SK-N-SH (cell line): ENCODE data around the gene SIM1. TPM values are rescaled to one million over a fixed set of nuclear protein-coding genes. Genes with fewer than 3 reads are reported as not detected.

Experiments
- CTCF ChIA-PET: fragments of 300-600, 350-600 bp; formaldehyde crosslinking; extraction: SDS; loops from one replicate; lab custom pipeline; 2021; lab: Yijun Ruan, JAX
- POLR2A ChIA-PET: fragments of 350-600 bp; sonication (Branson Sonifier 250); formaldehyde crosslinking; extraction: SDS; loops from one replicate; lab custom pipeline; 2020; ENCODE audit warnings: antibody characterized with exemption, inconsistent platforms; lab: Yijun Ruan, JAX
- DNase-seq: peaks from one replicate; pipeline ENCODE4 v3.0.0; 2012
- H2AFZ ChIP-seq: fragments of 200-600 bp; sonication (generic); 2 replicates; pipeline ENCODE4 v1.8.1; 2016; ENCODE audit warnings: antibody characterized with exemption, mild to moderate bottlenecking, low read depth
- H3F3A ChIP-seq: fragments of 200-600 bp; sonication (generic); replicated peaks from 2 replicates; pipeline ENCODE3; 2016; ENCODE audit warnings: antibody characterized with exemption, mild to moderate bottlenecking; ENCODE audit not compliant: insufficient read depth
- H3K27ac ChIP-seq, 2 experiments: fragments of 200-500 bp in 1 of 2; fragments of 200-600 bp in 1 of 2; sonication (Bioruptor generic) in 1 of 2; sonication (generic), shearing (Covaris generic) in 1 of 2; 2 replicates each; pipeline versions ENCODE4 v1.5.1 to v1.6.1; 2014 to 2016; ENCODE audit warnings: low read depth in 2 of 2, inconsistent platforms in 1 of 2, low read length in 1 of 2, mild to moderate bottlenecking in 1 of 2, mixed read lengths in 1 of 2
- H3K27me3 ChIP-seq: fragments of 200-600 bp; sonication (generic), shearing (Covaris generic); 2 replicates; pipeline ENCODE4 v1.6.1; 2016; ENCODE audit warnings: mixed run types; ENCODE audit not compliant: insufficient read depth
- H3K36me3 ChIP-seq, 2 experiments: fragments of 200-500 bp in 1 of 2; fragments of 200-600 bp in 1 of 2; sonication (Bioruptor generic) in 1 of 2; sonication (generic) in 1 of 2; replicated peaks in 1 of 2; 2 replicates each; pipeline versions ENCODE3 to v1.5.1; 2014 to 2016; ENCODE audit warnings: low read length in 1 of 2, mild to moderate bottlenecking in 1 of 2; ENCODE audit not compliant: insufficient read depth in 2 of 2, control insufficient read depth in 1 of 2
- H3K4me1 ChIP-seq, 2 experiments: fragments of 200-500 bp in 1 of 2; fragments of 200-600 bp in 1 of 2; sonication (Bioruptor generic) in 1 of 2; sonication (generic), shearing (Covaris generic) in 1 of 2; 2 replicates each; pipeline versions ENCODE4 v1.5.1 to v1.6.1; 2014 to 2016; ENCODE audit warnings: low read depth in 1 of 2, low read length in 1 of 2, mixed run types in 1 of 2; ENCODE audit not compliant: insufficient read depth in 2 of 2, control insufficient read depth in 1 of 2
- H3K4me2 ChIP-seq: fragments of 200-600 bp; sonication (generic), shearing (Covaris generic); 2 replicates; pipeline ENCODE4 v1.6.1; 2017; ENCODE audit warnings: mixed run types
- H3K4me3 ChIP-seq, 2 experiments: fragments of 200-500 bp in 1 of 2; fragments of 200-600 bp in 1 of 2; sonication (Bioruptor generic) in 1 of 2; sonication (generic), shearing (Covaris generic) in 1 of 2; 2 replicates each; pipeline versions ENCODE4 v1.5.1 to v1.8.1; 2014 to 2016; ENCODE audit warnings: low read depth in 2 of 2, inconsistent platforms in 1 of 2, low read length in 1 of 2, mild to moderate bottlenecking in 1 of 2, mixed read lengths in 1 of 2, moderate library complexity in 1 of 2
- H3K79me2 ChIP-seq: fragments of 200-600 bp; sonication (generic); 2 replicates; pipeline ENCODE4 v1.8.1; 2017; ENCODE audit warnings: mild to moderate bottlenecking; ENCODE audit not compliant: insufficient read depth
- H3K9ac ChIP-seq: fragments of 200-600 bp; sonication (generic); 2 replicates; pipeline ENCODE4 v1.6.1; 2017; ENCODE audit warnings: mixed run types
- H3K9me2 ChIP-seq: fragments of 200-600 bp; sonication (generic); 2 replicates; pipeline ENCODE4 v1.6.1; 2017; ENCODE audit warnings: mixed run types
- H3K9me3 ChIP-seq: fragments of 200-600 bp; sonication (generic); 2 replicates; pipeline ENCODE4 v1.6.1; 2017; ENCODE audit warnings: mixed run types, mild to moderate bottlenecking, moderate library complexity
- H4K20me1 ChIP-seq: fragments of 200-600 bp; sonication (generic); 2 replicates; pipeline ENCODE4 v1.6.1; 2017; ENCODE audit warnings: mild to moderate bottlenecking, mixed run types; ENCODE audit not compliant: insufficient read depth
- FOXM1 ChIP-seq: IDR thresholded peaks from 2 replicates; pipeline ENCODE4 v1.4.0; 2012; ENCODE audit warnings: low read depth, mild to moderate bottlenecking
- IRF3 ChIP-seq: fragments of 150-350 bp; IDR thresholded peaks from 2 replicates; pipeline ENCODE4 v1.6.1; 2016; ENCODE audit warnings: mild to moderate bottlenecking, low read depth, low read length
- MEF2A ChIP-seq: IDR thresholded peaks from 2 replicates; pipeline ENCODE4 v1.4.0; 2012; ENCODE audit warnings: low read depth, borderline replicate concordance
- MXI1 ChIP-seq: IDR thresholded peaks from 2 replicates; pipeline ENCODE4 v1.6.1; 2012; ENCODE audit warnings: mild to moderate bottlenecking, low read depth, low read length, improper control_type of control experiment
- NRF1 ChIP-seq: IDR thresholded peaks from 2 replicates; pipeline ENCODE4 v1.6.1; 2012; ENCODE audit warnings: low read depth, mild to moderate bottlenecking, low read length
- POLR2AphosphoS5 ChIP-seq: IDR thresholded peaks from 2 replicates; pipeline ENCODE4 v1.6.1; 2012; ENCODE audit warnings: low read depth, low read length
- WGBS: methylation state at CpG from one replicate; pipeline ENCODE4 v1.1.6; 2017; ENCODE audit warnings: low lambda C conversion rate; 5-methylcytosine and 5-hydroxymethylcytosine counted together
- polyA plus RNA-seq, 3 experiments: library from polyadenylated mRNA; depleted of rRNA; stranded (reverse); fragments of >200 nt; gene quantifications; 2 replicates each; pipeline ENCODE4 v1.2.3, GENCODE V29; 2012
- TF ChIP-seq, protein P1 (sequence below): IDR thresholded peaks from 2 replicates; pipeline ENCODE4 v1.4.0; 2012; ENCODE audit warnings: low read depth, borderline replicate concordance

The SIM1 gene
- polyA plus RNA-seq, 1 of the 3 experiments (the other 2 are of a cell fraction): not detected

DNA sequence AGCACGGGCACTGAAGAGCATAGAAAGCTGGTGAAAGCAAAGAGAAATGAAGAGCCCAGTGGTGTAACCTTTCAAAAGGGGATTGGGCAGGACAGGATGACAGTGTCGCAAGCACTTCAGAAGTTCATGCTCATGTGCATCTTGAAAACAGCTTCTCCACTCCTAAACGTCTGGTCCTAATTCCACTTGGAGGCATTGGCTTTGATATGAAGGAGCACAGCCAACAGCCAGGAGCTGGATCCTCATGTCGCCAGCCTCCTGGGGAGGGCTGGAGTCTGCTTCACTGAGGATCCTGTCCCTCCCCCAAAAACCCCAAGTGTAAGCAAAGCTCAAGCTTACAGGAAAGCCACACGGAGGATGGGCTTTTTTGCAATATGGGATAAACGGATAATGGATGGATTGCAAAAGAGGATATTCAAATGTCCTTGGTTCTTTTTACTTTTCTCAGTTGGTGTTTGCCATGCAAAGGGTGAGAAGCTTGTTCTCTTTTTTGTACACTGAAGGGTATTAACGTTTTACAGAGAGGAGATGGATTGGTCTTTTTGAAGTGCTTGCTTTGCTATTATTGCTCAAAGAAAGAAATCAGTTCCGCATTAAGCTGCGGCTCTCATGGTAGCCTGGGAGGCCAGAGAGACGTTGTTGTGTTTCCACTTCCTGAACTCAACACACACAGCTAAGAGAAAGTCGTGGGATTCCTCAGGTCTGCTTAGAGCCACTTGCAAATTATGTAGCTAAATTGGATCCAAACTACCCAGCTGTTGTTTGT is 92.2 kb downstream of the SIM1 start:
- Histone ChIP-seq H2AFZ (peak overlapping the region; percentile 32), H3F3A (no peaks in the 10 kb centered on the region), H3K4me1 (no peaks in the 10 kb centered on the region), H3K27me3 (no peaks in the 10 kb centered on the region), H3K4me3 (no peak overlapping the region), H3K4me2 (no peak overlapping the region), H4K20me1 (no peaks in the 10 kb centered on the region), H3K79me2 (no peaks in the 10 kb centered on the region), H3K9ac (no peak overlapping the region), H3K9me2 (no peaks in the 10 kb centered on the region), H3K9me3 (no peaks in the 10 kb centered on the region), H3K27ac (no peak overlapping the region), H3K36me3 (no peaks in the 10 kb centered on the region)
- CTCF ChIA-PET: interaction anchor here (1.1 to 1.6 kb wide), 2 partner anchors 265 to 273 kb away, joined by 3 to 4 read pairs; no protein-coding TSS in a partner anchor
- 26% methylated on average over 9 of the region's 11 CpGs for WGBS
- TF ChIP-seq, protein P1, sequence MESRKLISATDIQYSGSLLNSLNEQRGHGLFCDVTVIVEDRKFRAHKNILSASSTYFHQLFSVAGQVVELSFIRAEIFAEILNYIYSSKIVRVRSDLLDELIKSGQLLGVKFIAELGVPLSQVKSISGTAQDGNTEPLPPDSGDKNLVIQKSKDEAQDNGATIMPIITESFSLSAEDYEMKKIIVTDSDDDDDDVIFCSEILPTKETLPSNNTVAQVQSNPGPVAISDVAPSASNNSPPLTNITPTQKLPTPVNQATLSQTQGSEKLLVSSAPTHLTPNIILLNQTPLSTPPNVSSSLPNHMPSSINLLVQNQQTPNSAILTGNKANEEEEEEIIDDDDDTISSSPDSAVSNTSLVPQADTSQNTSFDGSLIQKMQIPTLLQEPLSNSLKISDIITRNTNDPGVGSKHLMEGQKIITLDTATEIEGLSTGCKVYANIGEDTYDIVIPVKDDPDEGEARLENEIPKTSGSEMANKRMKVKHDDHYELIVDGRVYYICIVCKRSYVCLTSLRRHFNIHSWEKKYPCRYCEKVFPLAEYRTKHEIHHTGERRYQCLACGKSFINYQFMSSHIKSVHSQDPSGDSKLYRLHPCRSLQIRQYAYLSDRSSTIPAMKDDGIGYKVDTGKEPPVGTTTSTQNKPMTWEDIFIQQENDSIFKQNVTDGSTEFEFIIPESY: no peak
- TF ChIP-seq MXI1: no peak
- no peak for TF ChIP-seq MEF2A
- no peak for TF ChIP-seq FOXM1
- no peak for DNase-seq
- POLR2A ChIA-PET: no interaction called here

DNA sequence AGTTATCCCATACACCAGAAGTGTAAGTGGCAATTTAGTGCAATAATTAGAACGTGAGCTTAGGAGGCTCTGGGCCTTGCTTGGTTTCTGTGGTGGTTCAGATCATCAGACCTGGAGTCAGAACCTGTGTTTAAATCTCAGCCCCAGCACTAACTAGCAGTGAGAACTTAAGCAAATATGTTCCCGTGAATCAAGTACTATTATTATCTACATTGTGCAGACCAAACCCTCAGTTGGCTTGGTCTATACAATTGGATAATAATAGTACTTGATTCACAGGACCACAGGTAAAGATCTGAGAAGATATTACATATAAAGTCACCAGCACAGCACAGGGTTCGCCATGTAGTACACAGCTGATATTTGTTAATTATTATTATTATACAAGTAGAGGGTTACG is 93.1 kb downstream of the SIM1 start:
- CTCF ChIA-PET: interaction anchor here (1.6 kb wide), 1 partner anchor 264 kb away, joined by 4 read pairs; no protein-coding TSS in a partner anchor
- H3K27ac ChIP-seq: no peak overlapping the region
- no peak for TF ChIP-seq NRF1
- TF ChIP-seq, protein P1: no peak
- TF ChIP-seq IRF3: no peak
- TF ChIP-seq POLR2AphosphoS5: no peak
- H4K20me1 ChIP-seq: no peaks in the 10 kb centered on the region
- H3F3A ChIP-seq: no peaks in the 10 kb centered on the region
- H3K79me2 ChIP-seq: no peaks in the 10 kb centered on the region
- no peaks in the 10 kb centered on the region for H3K9me2 ChIP-seq
- no peak overlapping the region for H3K4me3 ChIP-seq
- no peaks in the 10 kb centered on the region for H3K36me3 ChIP-seq
- no peak overlapping the region for H3K4me2 ChIP-seq
- WGBS: 61% methylated on average over 4 of the region's 4 CpGs
- POLR2A ChIA-PET: no interaction called here
- no peak overlapping the region for H2AFZ ChIP-seq
- H3K9ac ChIP-seq: no peak overlapping the region
- DNase-seq: no peak
- H3K27me3 ChIP-seq: no peaks in the 10 kb centered on the region
- H3K9me3 ChIP-seq: no peaks in the 10 kb centered on the region
- no peaks in the 10 kb centered on the region for H3K4me1 ChIP-seq
